Stimulated activated CD4-positive, alpha-beta T cell treated with anti-CD3 and anti-CD28 coated beads, Interleukin-2, amount 100 ng/mL, for 48 hours (primary cell): Measurements from ENCODE around the gene ABHD17C.

Source experiments
- DNase-seq, 2 donors: peaks; one replicate each; pipeline ENCODE4 v3.0.0-alpha.2; 2020

The ABHD17C gene

GRCh38 chr15:80790236-80790635 is 95.1 kb downstream of the ABHD17C start:
- DNase-seq: no peak

GRCh38 chr15:80791004-80791403 is 95.9 kb downstream of the ABHD17C start:
- DNase-seq: no peak

- DNase-seq: no peak
Observed at GRCh38 chr15:80796407-80796806, 101.3 kb downstream of the ABHD17C start.

- DNase-seq: no peak
Observed at GRCh38 chr15:80798911-80799310, 103.8 kb downstream of the ABHD17C start.

GRCh38 chr15:80800067-80800466 is 105.0 kb downstream of the ABHD17C start:
- no peak for DNase-seq

- no peak for DNase-seq
Observed at GRCh38 chr15:80801891-80802680, 107.0 kb downstream of the ABHD17C start.

- peak; percentile 13 to 27 for DNase-seq
Observed at GRCh38 chr15:80803580-80804525, 108.7 kb downstream of the ABHD17C start.

GRCh38 chr15:80804970-80805495 is 109.9 kb downstream of the ABHD17C start:
- DNase-seq: peak in 1 of 2 donors; percentile 13
